DOHH2 (cell line): ENCODE data around the gene TSPAN10.

Source experiments
- EZH2phosphoT487 ChIP-seq: fragments of 200-600 bp; sonication (generic); IDR thresholded peaks from 2 replicates; pipeline ENCODE4 v1.6.1; 2017; ENCODE audit warnings: borderline replicate concordance, mild to moderate bottlenecking, antibody characterized with exemption, low read length, moderate library complexity, mixed read lengths
- TF ChIP-seq, protein P1 (sequence below): fragments of 200-600 bp; sonication (generic); IDR thresholded peaks from one replicate; pipeline ENCODE4 v1.5.1; 2014; ENCODE audit warnings: antibody characterized with exemption, mild to moderate bottlenecking, low read depth, low read length; ENCODE audit not compliant: poor library complexity, severe bottlenecking

DNA sequence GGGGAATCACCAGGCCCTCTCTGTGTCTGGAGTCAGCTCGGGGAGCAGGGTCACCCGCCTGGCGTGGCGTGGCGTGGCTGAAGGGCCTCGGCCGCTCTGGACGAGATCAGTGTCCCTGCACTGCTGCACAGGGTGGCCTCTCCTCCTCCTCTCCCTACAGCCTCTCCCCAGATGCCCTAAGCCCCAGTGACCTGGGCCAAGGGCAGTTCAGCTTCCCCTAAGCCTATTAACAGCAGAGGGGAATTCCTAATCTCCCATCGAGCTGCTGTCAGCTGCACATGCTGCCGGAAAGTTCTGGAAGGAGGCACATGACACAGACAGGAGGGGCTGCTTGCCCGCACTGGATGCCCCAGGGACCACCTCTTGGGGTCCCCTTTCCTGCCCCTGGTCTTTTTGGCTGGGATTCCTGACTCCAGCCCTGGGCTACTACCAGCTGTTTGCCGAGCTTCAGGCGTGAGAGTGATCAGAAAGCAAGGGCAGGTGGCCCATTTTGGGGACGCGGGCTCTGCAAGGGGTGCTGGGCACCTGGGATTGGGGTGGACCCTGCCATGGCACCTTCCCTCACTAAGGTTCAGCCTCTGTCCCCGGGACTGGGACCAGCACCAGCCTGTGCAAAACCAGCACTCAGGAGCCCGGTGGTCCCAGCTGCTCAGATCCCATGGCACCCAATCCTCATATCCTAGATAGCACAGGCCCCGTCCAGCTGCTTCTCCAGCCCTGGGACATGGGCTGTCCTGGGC is 18.6 kb downstream of the TSPAN10 start:
- TF ChIP-seq, protein P1, sequence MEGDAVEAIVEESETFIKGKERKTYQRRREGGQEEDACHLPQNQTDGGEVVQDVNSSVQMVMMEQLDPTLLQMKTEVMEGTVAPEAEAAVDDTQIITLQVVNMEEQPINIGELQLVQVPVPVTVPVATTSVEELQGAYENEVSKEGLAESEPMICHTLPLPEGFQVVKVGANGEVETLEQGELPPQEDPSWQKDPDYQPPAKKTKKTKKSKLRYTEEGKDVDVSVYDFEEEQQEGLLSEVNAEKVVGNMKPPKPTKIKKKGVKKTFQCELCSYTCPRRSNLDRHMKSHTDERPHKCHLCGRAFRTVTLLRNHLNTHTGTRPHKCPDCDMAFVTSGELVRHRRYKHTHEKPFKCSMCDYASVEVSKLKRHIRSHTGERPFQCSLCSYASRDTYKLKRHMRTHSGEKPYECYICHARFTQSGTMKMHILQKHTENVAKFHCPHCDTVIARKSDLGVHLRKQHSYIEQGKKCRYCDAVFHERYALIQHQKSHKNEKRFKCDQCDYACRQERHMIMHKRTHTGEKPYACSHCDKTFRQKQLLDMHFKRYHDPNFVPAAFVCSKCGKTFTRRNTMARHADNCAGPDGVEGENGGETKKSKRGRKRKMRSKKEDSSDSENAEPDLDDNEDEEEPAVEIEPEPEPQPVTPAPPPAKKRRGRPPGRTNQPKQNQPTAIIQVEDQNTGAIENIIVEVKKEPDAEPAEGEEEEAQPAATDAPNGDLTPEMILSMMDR = no peak
- TF ChIP-seq EZH2phosphoT487 = no peak
